ENCODE measurements around the gene IRX5.

The IRX5 gene

DNA sequence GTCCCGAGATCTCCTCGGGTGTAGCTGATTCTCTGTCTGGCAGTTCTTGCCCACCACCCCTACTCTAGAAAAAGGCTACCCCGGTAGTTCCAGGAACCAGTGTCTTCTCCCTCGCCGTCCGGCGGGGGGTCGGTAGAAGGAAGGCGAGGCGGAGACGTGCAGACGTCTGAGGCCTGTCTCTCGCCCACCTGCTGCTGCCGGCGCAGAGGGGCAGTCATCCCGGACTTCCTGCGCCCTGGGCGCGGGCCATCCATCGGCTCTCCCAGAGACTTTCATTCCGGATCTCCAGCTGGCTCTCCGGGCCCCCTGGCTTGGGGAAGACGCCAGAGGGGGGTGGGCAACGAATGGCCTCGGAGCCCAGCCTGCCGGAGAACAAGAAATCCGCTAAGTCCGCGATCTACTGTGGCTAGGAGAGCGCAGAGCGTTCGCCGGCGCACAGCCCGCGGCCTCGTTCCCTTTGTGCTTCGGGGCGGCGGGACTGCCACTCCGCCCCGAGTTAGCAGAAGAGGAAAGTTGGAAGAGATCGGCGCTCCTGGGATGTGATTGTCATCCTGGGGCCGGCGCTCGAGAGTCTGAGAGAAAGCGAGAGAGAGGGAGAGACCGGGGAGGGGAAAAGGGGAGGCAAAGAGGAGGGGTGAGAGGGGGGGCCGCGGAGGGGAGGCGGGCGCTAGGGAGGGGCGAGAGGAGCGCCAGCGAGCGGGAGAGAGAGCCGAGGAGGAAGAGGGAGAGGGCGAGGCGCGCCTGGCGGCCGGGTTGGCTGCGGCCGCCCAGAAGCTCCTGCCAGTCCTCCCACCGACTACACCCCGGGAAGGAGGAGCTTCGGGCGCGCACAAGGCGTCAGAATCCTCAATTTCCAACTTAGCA is at the start of gene IRX5:
Gene IRX5 (plus strand): TSS at position 861 of the 864 bp plus-strand sequence. CDS start 334 bp downstream, outside the sequence.
- Histone ChIP-seq H3K9me3 (replicated peaks in 1 of 11) (peaks cover 0 to 16% (median 14%) of the 10 kb centered on the region in 11 experiments; a peak in 14 of 22 replicates), H4K20me1 (peaks cover 3 to 71% (median 57%) of the 10 kb centered on the region in 11 experiments; a peak in 19 of 22 replicates), H3K4me3 (peak within 1 kb of the TSS; percentile 79 to 89 (median 81)), H3K27me3 (peaks cover 67 to 90% (median 82%) of the 10 kb centered on the region in 11 experiments), H3K27ac (peak within 1 kb of the TSS in 10 of 11 experiments; percentile 39 to 92 (median 61); a peak in 19 of 22 replicates), H3K4me1 (peaks cover 26 to 44% (median 34%) of the 10 kb centered on the region in 10 experiments), H3K9ac (peak within 1 kb of the TSS; percentile 58 to 98 (median 77)), H3K36me3 (no peaks in the 10 kb centered on the region), H3K4me2 (peak within 1 kb of the TSS; percentile 94 to 100 (median 100))
- no peak for TF ChIP-seq Cebpa-rat (IDR thresholded peaks at IDR 0.05)

DNA sequence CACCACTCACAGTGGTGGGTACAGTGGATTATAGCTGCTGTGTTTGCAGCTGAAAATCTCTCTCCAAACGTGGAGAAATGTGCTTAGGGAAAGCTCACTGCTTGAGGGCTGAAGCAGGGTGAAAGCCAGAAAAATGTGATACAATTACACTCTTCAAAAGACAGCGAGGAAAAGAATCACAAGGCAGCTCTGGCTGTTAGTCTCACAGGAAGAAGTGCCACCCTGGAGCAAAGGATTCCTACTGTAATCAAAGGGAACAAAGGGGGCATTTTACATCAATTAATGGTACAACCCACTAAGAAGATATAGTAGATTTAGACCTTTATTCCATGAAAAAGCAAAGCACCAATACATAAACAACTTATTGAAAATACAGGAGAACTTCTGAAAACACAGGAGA is 48.1 kb upstream of the IRX5 start:
- Histone ChIP-seq H3K9ac (no peak overlapping the region), H4K20me1 (no peaks in the 10 kb centered on the region), H3K9me3 (replicated peaks in 1 of 11) (peaks cover 4 to 16% (median 11%) of the 10 kb centered on the region in 11 experiments; a peak in 18 of 22 replicates), H3K27me3 (no peaks in the 10 kb centered on the region), H3K4me3 (no peak overlapping the region), H3K4me2 (no peak overlapping the region), H3K36me3 (no peaks in the 10 kb centered on the region), H3K27ac (no peak overlapping the region), H3K4me1 (peaks cover 0 to 5% (median 0%) of the 10 kb centered on the region in 10 experiments; a peak in 1 of 20 replicates)
- TF ChIP-seq Cebpa-rat (IDR thresholded peaks at IDR 0.05): no peak

DNA sequence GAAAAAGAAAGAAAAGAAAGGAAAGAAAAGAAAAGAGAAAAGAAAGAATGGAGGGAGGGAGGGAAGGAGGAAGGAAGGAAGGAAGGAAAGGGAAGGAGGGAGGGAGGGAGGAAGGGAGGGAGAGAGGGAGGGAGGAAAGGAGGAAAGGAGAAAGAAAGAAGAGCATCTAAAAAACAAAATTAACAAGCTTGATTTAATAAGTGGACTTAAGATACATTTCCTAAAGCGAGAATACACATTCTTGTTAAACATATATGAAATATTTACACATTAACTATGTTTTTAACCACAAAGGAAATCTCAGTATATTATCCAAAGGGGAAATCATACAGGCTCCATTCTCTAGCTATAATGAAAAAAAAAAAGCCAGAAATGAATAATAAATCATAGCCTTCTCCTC is 47.3 kb upstream of the IRX5 start:
- H3K27me3 ChIP-seq: no peaks in the 10 kb centered on the region
- H3K4me3 ChIP-seq: no peak overlapping the region
- no peak overlapping the region for H3K4me2 ChIP-seq
- H3K9me3 ChIP-seq (replicated peaks in 1 of 11): peaks cover 4 to 16% (median 11%) of the 10 kb centered on the region in 11 experiments; a peak in 18 of 22 replicates
- H3K27ac ChIP-seq: no peak overlapping the region
- H3K4me1 ChIP-seq: 0 out of 20 replicates have a peak, but pooled peaks cover 0 to 4% (median 0%) of the 10 kb centered on the region in 10 experiments
- no peak for TF ChIP-seq Cebpa-rat (IDR thresholded peaks at IDR 0.05)
- H4K20me1 ChIP-seq: no peaks in the 10 kb centered on the region
- H3K36me3 ChIP-seq: no peaks in the 10 kb centered on the region
- H3K9ac ChIP-seq: no peak overlapping the region

DNA sequence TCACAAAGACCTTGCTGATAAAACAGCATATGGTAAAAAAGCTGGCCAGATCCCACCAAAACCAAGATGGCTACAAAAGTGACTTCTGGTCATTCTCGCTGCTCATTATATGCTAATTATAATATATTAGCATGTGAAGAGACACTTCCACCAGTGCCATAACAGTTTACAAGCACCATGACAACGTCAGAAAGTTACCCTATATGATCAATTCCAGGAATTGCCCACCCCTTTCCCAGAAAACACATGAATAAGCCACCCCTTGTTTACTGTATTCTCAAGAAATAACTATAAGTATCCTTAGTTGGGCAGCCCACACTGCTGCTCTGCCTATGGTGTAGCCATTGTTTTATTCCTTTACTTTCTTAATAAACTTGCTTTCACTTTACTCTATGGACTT is 44.6 kb upstream of the IRX5 start:
- Histone ChIP-seq H3K36me3 (no peaks in the 10 kb centered on the region), H3K4me2 (no peak overlapping the region), H4K20me1 (no peaks in the 10 kb centered on the region), H3K4me3 (no peak overlapping the region), H3K27ac (no peak overlapping the region), H3K4me1 (0 out of 20 replicates have a peak, but pooled peaks cover 0 to 4% (median 0%) of the 10 kb centered on the region in 10 experiments), H3K9ac (no peak overlapping the region), H3K9me3 (replicated peaks in 1 of 11) (peaks cover 4 to 13% (median 11%) of the 10 kb centered on the region in 11 experiments; a peak in 18 of 22 replicates), H3K27me3 (no peaks in the 10 kb centered on the region)
- TF ChIP-seq Cebpa-rat (IDR thresholded peaks at IDR 0.05): no peak

DNA sequence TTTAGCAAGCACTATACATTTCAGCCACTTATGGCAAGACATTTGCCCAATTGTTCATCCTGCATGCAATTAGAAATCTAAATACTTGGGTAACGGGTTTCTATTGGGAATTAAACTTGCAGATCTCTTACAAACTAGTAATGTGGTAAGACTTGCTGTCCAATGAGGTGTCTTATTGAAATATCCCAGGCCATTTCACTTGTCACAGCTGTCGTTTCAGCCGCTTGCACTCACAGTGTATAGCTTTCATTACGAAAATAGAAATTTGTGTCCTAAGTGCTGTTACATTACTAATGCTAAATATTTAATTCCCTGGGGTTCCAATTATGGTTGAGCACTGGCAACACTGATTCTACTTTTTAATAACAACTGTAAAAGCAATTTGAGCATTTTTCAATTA is 40.3 kb upstream of the IRX5 start:
- Histone ChIP-seq H3K4me2 (no peak overlapping the region), H3K36me3 (no peaks in the 10 kb centered on the region), H3K27ac (no peak overlapping the region), H3K4me1 (0 out of 20 replicates have a peak, but pooled peaks cover 0 to 4% (median 0%) of the 10 kb centered on the region in 10 experiments), H4K20me1 (no peaks in the 10 kb centered on the region), H3K27me3 (no peaks in the 10 kb centered on the region), H3K9ac (no peak overlapping the region), H3K9me3 (replicated peaks in 1 of 11) (peaks cover 0 to 4% (median 0%) of the 10 kb centered on the region in 11 experiments; a peak in 3 of 22 replicates), H3K4me3 (no peak overlapping the region)
- no peak for TF ChIP-seq Cebpa-rat (IDR thresholded peaks at IDR 0.05)

DNA sequence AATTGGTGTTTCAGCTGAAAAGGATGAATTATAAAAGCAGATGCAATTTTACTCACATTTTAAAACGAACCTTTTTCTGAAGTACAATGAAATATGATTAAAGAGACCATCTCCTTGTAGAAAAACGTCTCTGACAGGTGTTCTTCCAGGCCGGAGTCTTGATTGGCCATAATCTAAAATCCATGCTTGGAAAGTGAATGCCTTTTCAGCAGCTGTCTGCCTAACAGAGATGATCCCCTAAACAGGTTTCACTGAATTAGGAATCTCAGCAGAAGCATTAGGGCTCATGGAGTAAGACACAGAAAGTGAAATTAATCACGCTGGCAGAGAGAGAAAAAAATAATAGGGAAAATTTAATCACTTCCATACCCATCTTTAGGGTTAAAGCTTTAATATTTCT is 39.3 kb upstream of the IRX5 start:
- Histone ChIP-seq H3K36me3 (no peaks in the 10 kb centered on the region), H3K4me1 (peaks cover 0 to 4% (median under 1%) of the 10 kb centered on the region in 10 experiments; a peak in 3 of 20 replicates), H3K27ac (no peak overlapping the region), H3K9ac (no peak overlapping the region), H3K9me3 (replicated peaks in 1 of 11) (peaks cover 0 to 4% (median 0%) of the 10 kb centered on the region in 11 experiments; a peak in 3 of 22 replicates), H3K4me2 (no peak overlapping the region), H3K4me3 (no peak overlapping the region), H4K20me1 (no peaks in the 10 kb centered on the region), H3K27me3 (no peaks in the 10 kb centered on the region)
- TF ChIP-seq Cebpa-rat (IDR thresholded peaks at IDR 0.05): no peak

DNA sequence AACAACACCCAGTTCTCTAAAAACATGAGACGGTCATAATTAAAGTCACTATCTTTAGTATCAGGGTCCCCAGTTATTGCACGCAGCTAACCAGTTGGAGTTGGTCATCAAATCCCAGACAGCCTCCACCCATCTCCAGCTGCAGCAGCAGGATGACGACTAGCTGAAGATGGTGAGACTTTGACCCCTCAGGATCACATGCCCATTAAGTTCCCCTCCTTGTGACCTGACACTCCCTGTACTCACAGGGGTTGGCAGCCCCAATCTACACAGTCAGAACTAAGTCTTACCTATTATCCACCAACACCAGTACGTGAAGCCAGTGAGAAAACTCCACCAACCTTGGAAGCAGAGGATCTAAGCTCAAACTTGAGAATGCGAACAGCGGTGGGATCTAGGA is 37.7 kb upstream of the IRX5 start:
- no peak overlapping the region for H3K4me3 ChIP-seq
- no peak overlapping the region for H3K4me2 ChIP-seq
- H3K27me3 ChIP-seq: no peaks in the 10 kb centered on the region
- no peaks in the 10 kb centered on the region for H3K9me3 ChIP-seq (replicated peaks in 1 of 11)
- no peak for TF ChIP-seq Cebpa-rat (IDR thresholded peaks at IDR 0.05)
- no peaks in the 10 kb centered on the region for H4K20me1 ChIP-seq
- H3K4me1 ChIP-seq: peaks cover 0 to 18% (median 12%) of the 10 kb centered on the region in 10 experiments; a peak in 15 of 20 replicates
- H3K27ac ChIP-seq: no peak overlapping the region
- no peak overlapping the region for H3K9ac ChIP-seq
- H3K36me3 ChIP-seq: no peaks in the 10 kb centered on the region

DNA sequence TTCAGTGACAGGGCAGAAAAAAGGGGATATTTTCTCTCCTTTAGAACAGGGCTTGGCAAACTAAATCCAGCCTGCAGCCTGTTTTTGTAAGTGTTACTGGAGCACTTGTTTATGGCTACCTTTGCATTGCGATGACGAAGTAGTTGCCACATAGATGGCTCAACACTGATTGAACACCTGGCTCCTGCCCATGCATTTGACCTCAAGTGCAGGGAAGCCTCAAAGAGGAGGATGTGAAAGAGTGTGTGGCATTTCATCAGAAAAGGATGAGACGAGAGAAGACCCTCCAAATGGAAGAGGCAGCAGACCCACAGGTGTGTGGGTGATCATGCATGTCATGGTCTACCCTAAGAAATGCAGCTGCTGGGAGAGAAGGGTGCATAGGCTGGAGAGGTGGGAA is 32.7 kb upstream of the IRX5 start:
- H3K36me3 ChIP-seq: no peaks in the 10 kb centered on the region
- peaks cover 0 to 22% (median 16%) of the 10 kb centered on the region in 10 experiments; a peak in 15 of 20 replicates for H3K4me1 ChIP-seq
- peak in 6 of 11 experiments; percentile 13 to 53 (median 28); a peak in 4 of 22 replicates for TF ChIP-seq Cebpa-rat (IDR thresholded peaks at IDR 0.05)
- peak overlapping the region in 4 of 11 experiments; percentile 35 to 61 (median 48); a peak in 6 of 22 replicates for H3K27ac ChIP-seq
- no peaks in the 10 kb centered on the region for H3K27me3 ChIP-seq
- no peaks in the 10 kb centered on the region for H4K20me1 ChIP-seq
- H3K4me2 ChIP-seq: peak overlapping the region in 8 of 11 experiments; percentile 7 to 69 (median 52); a peak in 12 of 22 replicates
- H3K9ac ChIP-seq: no peak overlapping the region
- peaks cover 1 to 10% (median 8%) of the 10 kb centered on the region in 11 experiments; a peak in 14 of 22 replicates for H3K9me3 ChIP-seq (replicated peaks in 1 of 11)
- H3K4me3 ChIP-seq: no peak overlapping the region

DNA sequence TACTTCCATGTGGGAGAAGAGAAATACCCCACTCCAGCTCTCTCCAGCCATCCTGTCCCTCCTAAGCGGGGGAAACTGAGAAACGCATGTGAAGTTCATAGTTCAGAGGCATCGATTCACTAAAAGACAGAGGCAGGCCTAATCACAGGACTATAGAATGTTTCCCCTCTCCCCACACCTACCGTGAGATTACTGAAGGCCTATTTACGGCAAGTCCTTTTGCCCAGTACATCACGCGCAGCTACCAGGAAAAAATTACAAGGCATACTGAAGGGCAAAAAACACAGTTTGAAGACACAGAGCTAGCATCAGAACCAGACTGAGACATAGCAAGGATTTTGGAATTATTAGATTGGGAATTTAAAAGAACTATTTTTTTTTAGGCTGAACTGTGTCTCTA is 29.1 kb upstream of the IRX5 start:
- no peaks in the 10 kb centered on the region for H3K27me3 ChIP-seq
- no peak overlapping the region for H3K4me3 ChIP-seq
- H3K27ac ChIP-seq: no peak overlapping the region
- peaks cover 4 to 14% (median 12%) of the 10 kb centered on the region in 11 experiments; a peak in 14 of 22 replicates for H3K9me3 ChIP-seq (replicated peaks in 1 of 11)
- no peaks in the 10 kb centered on the region for H4K20me1 ChIP-seq
- peaks cover 0 to 19% (median 14%) of the 10 kb centered on the region in 10 experiments; a peak in 15 of 20 replicates for H3K4me1 ChIP-seq
- no peaks in the 10 kb centered on the region for H3K36me3 ChIP-seq
- TF ChIP-seq Cebpa-rat (IDR thresholded peaks at IDR 0.05): no peak
- no peak overlapping the region for H3K9ac ChIP-seq
- H3K4me2 ChIP-seq: no peak overlapping the region
